DMS 273 (cell line): ENCODE data around the gene RORB.
"Not testable (repeated sequence)": the region's sequence is repeated elsewhere in the genome, so short reads cannot be mapped to it uniquely, and the experiment has no call there.

Source experiments
- DNase-seq: peaks from one replicate; lab custom pipeline; 2025; ENCODE audit not compliant: unreplicated experiment; lab: John Stamatoyannopoulos, UW

Gene RORB

DNA sequence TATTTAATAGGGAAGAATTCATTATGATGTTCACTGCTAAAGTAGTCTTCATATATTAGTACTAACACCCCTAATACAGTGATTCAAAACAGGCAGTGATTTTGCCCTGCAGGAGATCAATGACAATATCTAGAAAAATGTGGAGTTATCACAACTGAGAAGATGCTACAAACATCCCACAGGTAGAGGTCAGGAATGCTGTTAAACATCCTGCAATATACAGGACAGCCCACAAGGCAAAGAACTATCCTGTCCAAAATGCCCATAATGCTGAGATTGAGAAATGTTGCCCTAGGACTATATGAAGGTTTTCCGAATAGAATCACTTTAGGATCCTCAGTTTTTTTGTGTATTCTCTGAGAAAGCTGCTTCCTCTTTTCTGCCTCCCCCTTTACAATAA lies 15.3 kb downstream of the RORB start:
- DNase-seq = no peak

DNA sequence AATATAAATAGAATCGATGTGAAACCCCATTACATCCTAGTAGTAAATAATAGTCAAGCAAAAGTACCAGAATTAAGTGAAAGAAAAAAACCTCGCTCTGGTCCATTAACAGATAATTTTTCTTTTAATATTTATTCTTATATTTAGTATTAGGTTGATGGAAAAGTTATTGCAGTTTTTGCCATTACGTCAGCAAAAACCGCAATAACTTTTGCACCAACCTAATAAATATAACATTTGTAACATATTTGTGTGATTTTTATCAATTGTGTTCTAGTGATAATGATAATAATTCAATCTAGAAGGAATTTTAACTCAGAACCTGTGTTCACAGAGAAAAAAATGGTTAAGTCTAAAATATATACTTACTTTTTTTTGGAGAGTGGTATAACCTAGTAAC lies 16.1 kb downstream of the RORB start:
- DNase-seq = no peak

GRCh38 chr9:74517188-74517587 lies 20.1 kb downstream of the RORB start:
- no peak for DNase-seq

- no peak for DNase-seq
These were observed 22.3 kb downstream of the RORB start for GRCh38 chr9:74519419-74519818.

DNA sequence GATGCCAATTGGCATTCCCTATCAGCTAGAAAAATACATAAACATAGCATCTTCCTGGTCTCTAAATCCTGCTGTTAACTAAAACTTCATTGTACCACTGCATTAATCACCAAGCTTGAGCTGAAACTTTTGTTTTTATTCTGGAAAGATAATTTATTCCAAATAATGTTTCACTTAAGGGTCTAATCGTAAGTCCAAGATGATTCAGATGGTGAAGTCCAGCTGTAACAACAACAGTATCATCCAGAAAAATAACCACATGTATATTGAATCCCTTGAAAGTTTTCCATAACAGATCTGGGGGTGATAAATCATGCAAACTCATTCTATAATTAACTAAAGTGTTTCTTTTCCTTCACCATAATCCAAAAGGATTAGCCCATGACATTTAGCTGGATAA lies 23.9 kb downstream of the RORB start:
- no peak for DNase-seq

DNA sequence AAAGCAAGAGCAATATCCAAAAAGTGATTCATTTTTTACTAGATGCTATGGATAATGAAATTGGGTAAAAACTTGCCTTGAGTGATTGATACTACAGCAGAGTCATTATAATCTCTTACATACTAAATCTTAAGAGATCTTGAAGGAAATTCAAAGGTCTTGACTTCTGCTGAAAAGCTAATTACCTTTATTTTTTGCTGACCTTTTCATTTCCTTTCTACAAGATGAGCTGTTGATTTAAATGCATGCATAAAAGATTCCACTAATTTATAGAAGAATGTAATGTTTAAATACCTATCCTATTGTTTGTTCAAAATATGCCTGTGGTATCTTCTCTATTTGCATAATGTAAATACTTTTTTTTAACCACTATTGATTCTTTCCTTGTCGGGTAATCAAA lies 27.2 kb downstream of the RORB start:
- no peak for DNase-seq

- DNase-seq = no peak
These were observed 29.1 kb downstream of the RORB start for GRCh38 chr9:74526215-74526614.

DNA sequence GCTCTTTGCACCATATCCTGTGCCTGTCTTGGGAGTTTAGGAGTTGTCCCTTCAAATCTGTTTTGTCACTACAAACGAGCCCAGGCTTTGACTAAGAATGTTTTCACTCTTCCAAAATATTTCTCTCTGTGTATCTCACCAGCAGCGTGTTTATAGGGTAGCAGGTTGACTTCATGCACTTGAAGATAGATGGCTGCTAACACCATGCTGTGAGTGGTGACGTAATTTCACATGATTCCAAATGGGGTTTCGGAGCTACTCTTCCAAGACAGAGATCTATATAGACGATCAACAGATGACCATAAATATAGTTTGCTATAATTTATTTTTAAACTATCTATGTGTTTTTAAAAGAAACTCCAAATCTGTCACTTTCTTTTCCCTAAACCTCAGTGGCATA lies 30.6 kb downstream of the RORB start:
- DNase-seq = no peak

GRCh38 chr9:74528207-74528606 lies 31.1 kb downstream of the RORB start:
- no peak for DNase-seq

DNA sequence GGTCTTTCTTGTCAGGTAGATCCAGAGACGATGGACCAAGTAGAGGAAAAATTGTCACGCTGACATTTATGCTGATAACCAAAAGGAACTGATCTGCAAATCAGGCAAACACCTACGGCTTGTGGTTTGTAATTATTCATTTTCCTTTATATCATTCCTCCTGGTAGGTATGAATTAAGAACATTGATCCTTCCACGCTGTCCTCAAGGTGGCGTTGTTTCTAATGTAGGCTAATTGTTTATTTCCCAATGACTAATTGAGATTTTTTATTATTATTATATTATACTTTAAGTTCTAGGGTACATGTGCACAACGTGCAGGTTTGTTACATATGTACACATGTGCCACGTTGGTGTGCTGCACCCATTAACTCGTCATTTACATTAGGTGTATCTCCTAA lies 33.3 kb downstream of the RORB start:
- not testable (repeated sequence) for DNase-seq

DNA sequence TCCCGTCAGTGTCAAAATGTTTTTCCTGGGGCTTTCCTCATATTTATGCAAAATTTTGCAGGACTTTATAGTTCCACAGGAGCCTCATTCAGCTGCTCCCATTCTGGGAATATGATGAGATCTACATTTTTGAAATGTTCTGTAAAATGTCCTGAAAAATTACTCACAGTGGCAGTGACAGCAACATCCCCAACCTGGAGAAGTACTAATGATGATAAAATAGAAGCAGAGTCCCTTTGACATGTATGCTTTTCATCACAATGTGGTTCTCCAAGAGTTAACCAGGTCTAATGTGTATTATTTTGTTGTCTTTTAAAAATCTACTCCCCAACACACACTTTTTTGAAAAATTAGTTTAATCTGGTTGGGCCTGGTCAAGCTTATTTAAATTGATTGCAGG lies 36.1 kb downstream of the RORB start:
- no peak for DNase-seq

DNA sequence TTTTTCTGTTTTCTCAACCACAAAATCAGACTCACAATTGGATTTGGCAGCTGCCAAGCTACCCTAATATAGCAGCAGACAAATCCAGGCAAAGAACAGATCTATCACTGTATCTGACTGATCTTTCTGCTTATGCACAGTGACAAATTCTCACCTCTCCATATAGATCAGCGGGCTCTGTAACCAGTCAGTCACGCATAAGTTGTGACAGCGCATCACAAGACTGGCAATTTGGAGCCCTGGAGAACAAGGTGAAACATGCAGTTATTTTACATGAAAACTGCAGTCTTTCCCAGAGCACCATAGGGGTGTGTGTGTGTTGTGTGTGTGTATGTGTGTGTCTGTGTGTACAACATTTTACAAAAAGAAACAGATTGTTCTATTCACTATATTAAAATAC lies 37.7 kb downstream of the RORB start:
- no peak for DNase-seq

DNA sequence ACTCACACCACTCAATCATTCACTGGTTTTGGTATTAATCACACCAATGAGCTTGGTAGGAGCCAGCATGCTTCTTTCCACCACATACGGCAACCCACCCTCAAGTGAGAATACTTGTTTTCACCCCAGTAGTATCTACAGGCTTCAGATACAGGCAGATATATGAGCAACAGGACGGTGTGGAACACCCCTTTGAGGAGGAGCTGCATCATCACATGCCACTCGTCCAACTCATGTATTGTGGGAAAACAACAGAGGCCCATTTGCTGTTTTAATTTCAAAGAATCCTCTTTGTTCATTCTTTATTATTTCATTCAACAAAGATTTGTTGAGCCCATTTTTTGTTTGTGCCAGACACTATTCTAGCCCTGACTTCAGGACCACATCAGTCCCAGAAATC lies 46.0 kb downstream of the RORB start:
- no peak for DNase-seq

- DNase-seq = no peak
These were observed 54.1 kb downstream of the RORB start for GRCh38 chr9:74551266-74551665.

- DNase-seq = no peak
These were observed 57.8 kb downstream of the RORB start for GRCh38 chr9:74554751-74555419.

- no peak for DNase-seq
These were observed 58.4 kb downstream of the RORB start for GRCh38 chr9:74555565-74555964.

GRCh38 chr9:74556685-74557084 lies 59.5 kb downstream of the RORB start:
- no peak for DNase-seq

GRCh38 chr9:74557571-74557970 lies 60.4 kb downstream of the RORB start:
- DNase-seq = no peak

GRCh38 chr9:74562611-74563010 lies 65.5 kb downstream of the RORB start:
- DNase-seq = no peak

DNA sequence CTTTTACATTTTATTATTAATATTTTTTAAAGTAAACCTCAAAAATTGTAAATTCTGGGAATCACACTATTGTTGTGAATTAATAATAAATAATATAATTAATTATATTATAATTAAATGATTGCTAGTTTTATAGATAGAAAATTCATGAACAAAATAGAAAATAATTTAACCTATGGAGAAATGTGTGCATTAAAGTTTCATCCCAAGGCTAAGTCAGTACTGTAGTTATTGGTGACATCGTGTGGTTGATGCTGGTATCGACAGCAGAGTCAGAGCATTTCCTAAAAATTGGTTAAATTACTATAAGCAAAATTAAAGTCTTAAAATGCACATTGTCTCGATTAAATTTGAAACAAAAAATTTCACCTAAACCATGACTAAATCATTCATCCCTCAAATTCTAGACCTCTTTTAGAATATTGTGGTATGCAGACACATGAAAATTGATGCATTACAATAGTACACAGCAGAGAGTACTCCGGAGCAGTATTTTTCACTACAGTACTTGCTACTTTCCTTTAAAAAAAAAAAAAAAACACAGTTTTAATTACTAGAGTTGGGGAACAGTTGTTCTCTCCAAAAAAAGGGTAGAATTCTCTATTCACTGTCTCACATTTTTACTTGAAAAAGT lies 73.9 kb downstream of the RORB start:
- peak; percentile 54 for DNase-seq

DNA sequence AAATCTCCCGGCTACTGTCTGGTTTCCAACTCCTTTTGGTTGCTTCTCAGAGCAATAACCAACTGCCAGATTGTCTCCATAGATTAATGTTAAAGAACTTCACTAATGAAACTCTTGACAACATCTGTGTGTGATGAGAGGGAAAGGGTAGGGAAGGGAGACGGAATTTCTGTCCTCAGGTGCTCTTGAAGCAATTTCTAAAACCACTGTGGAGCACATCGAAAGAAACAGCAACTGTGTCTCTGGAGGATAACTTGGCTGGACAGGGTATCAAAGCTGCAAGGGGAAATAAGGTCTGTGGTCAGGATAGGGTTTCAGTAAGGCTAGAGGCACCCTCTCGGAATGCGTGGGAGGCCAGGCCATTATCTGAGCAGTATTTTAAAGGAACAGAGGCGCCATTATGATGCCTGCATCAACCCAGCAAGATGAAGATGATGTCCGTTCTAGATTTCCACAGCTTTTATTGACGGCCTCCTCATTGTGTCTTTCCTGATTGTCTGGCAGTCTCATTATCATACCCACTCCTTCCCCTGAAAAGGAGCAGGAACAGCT lies 76.6 kb downstream of the RORB start:
- DNase-seq = no peak

DNA sequence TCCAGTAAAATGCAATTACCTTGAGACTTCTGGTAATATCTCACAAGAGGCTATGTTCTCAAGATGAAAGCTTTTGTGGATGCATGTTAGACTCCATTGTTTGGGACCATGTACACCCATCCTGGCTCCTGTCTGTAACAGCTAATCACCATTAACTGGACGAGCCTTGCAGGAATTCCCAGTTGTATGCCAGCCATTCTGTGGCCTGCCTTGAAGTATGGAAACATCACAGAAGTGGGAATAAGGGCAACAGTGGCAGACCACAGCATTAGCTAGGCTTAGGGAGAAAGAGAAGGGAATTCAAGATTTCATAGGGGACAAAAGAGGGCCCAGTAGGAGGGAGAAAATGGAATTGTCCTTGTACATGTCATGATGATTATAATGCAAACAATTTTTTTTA lies 79.0 kb downstream of the RORB start:
- DNase-seq = no peak

GRCh38 chr9:74577956-74578355 lies 80.8 kb downstream of the RORB start:
- DNase-seq = peak; percentile 9
